Neutrophil (primary cell): ENCODE measurements around the gene GGACT.

Experiments used
- H3K27ac ChIP-seq: fragments of 200-600 bp; sonication (generic); 2 replicates; pipeline ENCODE4 v1.5.1; 2016; ENCODE audit warnings: mild to moderate bottlenecking, moderate library complexity
- H3K27me3 ChIP-seq: fragments of 200-600 bp; sonication (generic); 2 replicates; pipeline ENCODE4 v1.6.0; 2016; ENCODE audit warnings: mild to moderate bottlenecking
- H3K36me3 ChIP-seq: fragments of 200-600 bp; sonication (generic); 2 replicates; pipeline ENCODE4 v1.5.1; 2017
- H3K4me1 ChIP-seq, 2 experiments: fragments of 200-600 bp in 1 of 2; sonication (generic) in 1 of 2; 1 replicate in 1 of 2; 2 replicates in 1 of 2; pipeline versions ENCODE4 v1.5.1 to v1.6.1; 2013 to 2016; ENCODE audit warnings: low read depth in 1 of 2, low read length in 1 of 2, mild to moderate bottlenecking in 1 of 2, moderate library complexity in 1 of 2; ENCODE audit not compliant: control insufficient read depth in 1 of 2, insufficient read depth in 1 of 2
- H3K4me3 ChIP-seq, 2 experiments: fragments of 200-600 bp in 1 of 2; sonication (generic) in 1 of 2; 1 replicate in 1 of 2; 2 replicates in 1 of 2; pipeline ENCODE4 v1.5.1; 2013 to 2016; ENCODE audit warnings: low read depth in 1 of 2, low read length in 1 of 2, mild to moderate bottlenecking in 1 of 2, moderate library complexity in 1 of 2
- H3K9me3 ChIP-seq: fragments of 200-600 bp; sonication (generic); 2 replicates; pipeline ENCODE4 v1.5.1; 2016
- TF ChIP-seq, protein P1 (sequence below): fragments of 200-600 bp; sonication (generic); IDR thresholded peaks from 2 replicates; pipeline ENCODE4 v1.5.1; 2016; ENCODE audit warnings: antibody characterized with exemption

Gene GGACT

GRCh38 chr13:100514788-100515409 lies 73.7 kb downstream of the GGACT start:
- Histone ChIP-seq H3K4me1 (peaks cover 57% of the 10 kb centered on the region in 2 experiments), H3K27me3 (no peaks in the 10 kb centered on the region), H3K9me3 (no peaks in the 10 kb centered on the region), H3K36me3 (no peaks in the 10 kb centered on the region), H3K4me3 (no peak overlapping the region), H3K27ac (peak overlapping the region; percentile 88)
- TF ChIP-seq, protein P1, sequence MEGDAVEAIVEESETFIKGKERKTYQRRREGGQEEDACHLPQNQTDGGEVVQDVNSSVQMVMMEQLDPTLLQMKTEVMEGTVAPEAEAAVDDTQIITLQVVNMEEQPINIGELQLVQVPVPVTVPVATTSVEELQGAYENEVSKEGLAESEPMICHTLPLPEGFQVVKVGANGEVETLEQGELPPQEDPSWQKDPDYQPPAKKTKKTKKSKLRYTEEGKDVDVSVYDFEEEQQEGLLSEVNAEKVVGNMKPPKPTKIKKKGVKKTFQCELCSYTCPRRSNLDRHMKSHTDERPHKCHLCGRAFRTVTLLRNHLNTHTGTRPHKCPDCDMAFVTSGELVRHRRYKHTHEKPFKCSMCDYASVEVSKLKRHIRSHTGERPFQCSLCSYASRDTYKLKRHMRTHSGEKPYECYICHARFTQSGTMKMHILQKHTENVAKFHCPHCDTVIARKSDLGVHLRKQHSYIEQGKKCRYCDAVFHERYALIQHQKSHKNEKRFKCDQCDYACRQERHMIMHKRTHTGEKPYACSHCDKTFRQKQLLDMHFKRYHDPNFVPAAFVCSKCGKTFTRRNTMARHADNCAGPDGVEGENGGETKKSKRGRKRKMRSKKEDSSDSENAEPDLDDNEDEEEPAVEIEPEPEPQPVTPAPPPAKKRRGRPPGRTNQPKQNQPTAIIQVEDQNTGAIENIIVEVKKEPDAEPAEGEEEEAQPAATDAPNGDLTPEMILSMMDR = peak; percentile 88

DNA sequence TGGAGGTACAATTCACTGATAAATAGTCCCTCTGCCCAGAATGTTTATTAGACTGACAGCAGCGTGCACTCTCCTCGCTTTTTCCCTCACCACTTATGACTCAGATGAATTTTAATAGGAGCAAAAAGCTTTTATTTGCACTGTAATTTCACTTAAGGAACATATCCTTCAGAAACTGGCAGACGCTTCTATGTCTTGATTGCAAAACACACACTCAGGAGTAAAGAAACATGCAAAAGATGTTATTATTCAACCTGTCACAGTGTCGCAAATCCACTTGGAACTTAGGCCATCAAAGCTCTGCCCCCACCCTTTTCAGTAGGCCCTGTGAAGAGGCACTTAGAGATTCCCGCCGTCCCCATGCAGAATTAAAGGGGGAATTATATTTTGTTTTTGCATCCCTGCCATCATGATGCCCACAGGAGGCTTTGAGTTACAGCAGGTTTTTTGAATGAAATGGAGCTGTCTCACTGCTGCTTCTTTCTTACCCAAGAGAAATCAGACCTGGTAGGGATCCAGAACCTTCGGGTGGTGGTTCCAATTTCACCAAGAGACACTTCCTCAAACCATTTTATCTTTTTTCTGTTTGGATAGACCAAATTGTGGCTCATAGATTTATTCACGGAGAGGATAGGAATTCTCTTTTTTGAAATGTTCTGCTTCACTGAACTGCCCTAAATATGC lies 74.5 kb downstream of the GGACT start:
- no peak overlapping the region for H3K4me3 ChIP-seq
- TF ChIP-seq, protein P1 = no peak
- no peaks in the 10 kb centered on the region for H3K9me3 ChIP-seq
- peaks cover 57% of the 10 kb centered on the region in 2 experiments for H3K4me1 ChIP-seq
- H3K27me3 ChIP-seq = no peaks in the 10 kb centered on the region
- peak overlapping the region; percentile 62 for H3K27ac ChIP-seq
- H3K36me3 ChIP-seq = no peaks in the 10 kb centered on the region

- no peak overlapping the region for H3K27ac ChIP-seq
- H3K9me3 ChIP-seq = no peaks in the 10 kb centered on the region
- no peaks in the 10 kb centered on the region for H3K27me3 ChIP-seq
- TF ChIP-seq, protein P1 = no peak
- H3K4me1 ChIP-seq = peaks cover 48 to 50% of the 10 kb centered on the region in 2 experiments
- H3K36me3 ChIP-seq = no peaks in the 10 kb centered on the region
- H3K4me3 ChIP-seq = no peak overlapping the region
These were observed 75.4 kb downstream of the GGACT start for GRCh38 chr13:100513171-100513570.

GRCh38 chr13:100512422-100512821 lies 76.2 kb downstream of the GGACT start:
- TF ChIP-seq, protein P1 = no peak

GRCh38 chr13:100511466-100511865 lies 77.1 kb downstream of the GGACT start:
- no peak overlapping the region for H3K27ac ChIP-seq
- peaks cover 37 to 41% of the 10 kb centered on the region in 2 experiments for H3K4me1 ChIP-seq
- no peaks in the 10 kb centered on the region for H3K27me3 ChIP-seq
- TF ChIP-seq, protein P1 = no peak
- H3K9me3 ChIP-seq = no peaks in the 10 kb centered on the region
- H3K36me3 ChIP-seq = no peaks in the 10 kb centered on the region
- no peak overlapping the region for H3K4me3 ChIP-seq

More at GRCh38 chr13:100512422-100512821, 76.2 kb downstream of the GGACT start:
- Histone ChIP-seq H3K9me3 (no peaks in the 10 kb centered on the region), H3K27me3 (no peaks in the 10 kb centered on the region), H3K4me3 (no peak overlapping the region), H3K36me3 (no peaks in the 10 kb centered on the region), H3K4me1 (peaks cover 41 to 42% of the 10 kb centered on the region in 2 experiments), H3K27ac (no peak overlapping the region)
